Loucy (cell line): ENCODE data around the gene ATG7.

Experiments
- H2AFZ ChIP-seq: fragments of 200-600 bp; sonication (generic); 2 replicates; pipeline ENCODE4 v1.6.0; 2016; ENCODE audit warnings: antibody characterized with exemption, mild to moderate bottlenecking, low read length, moderate library complexity
- H3F3A ChIP-seq: fragments of 200-600 bp; 2 replicates; pipeline ENCODE4 v1.6.0; 2016; ENCODE audit warnings: antibody characterized with exemption, low read depth, mild to moderate bottlenecking
- H3K27me3 ChIP-seq: fragments of 200-600 bp; sonication (generic); 2 replicates; pipeline ENCODE4 v1.6.1; 2014; ENCODE audit warnings: low read length, mild to moderate bottlenecking; ENCODE audit not compliant: insufficient read depth, poor library complexity, severe bottlenecking
- H3K36me3 ChIP-seq: fragments of 200-600 bp; sonication (generic); 2 replicates; pipeline ENCODE4 v1.6.1; 2016; ENCODE audit warnings: low read length; ENCODE audit not compliant: insufficient read depth
- H3K4me1 ChIP-seq: fragments of 200-600 bp; sonication (generic); 2 replicates; pipeline ENCODE4 v1.5.1; 2014; ENCODE audit warnings: low read length, mild to moderate bottlenecking; ENCODE audit not compliant: insufficient read depth, poor library complexity, severe bottlenecking
- H3K4me2 ChIP-seq: fragments of 200-600 bp; sonication (generic); 2 replicates; pipeline ENCODE4 v1.6.0; 2014; ENCODE audit warnings: antibody characterized with exemption, low read length, low read depth, mild to moderate bottlenecking; ENCODE audit not compliant: poor library complexity, severe bottlenecking
- H3K4me3 ChIP-seq: fragments of 200-600 bp; sonication (generic); 2 replicates; pipeline ENCODE4 v1.5.1; 2014; ENCODE audit warnings: low read length, mild to moderate bottlenecking, mixed read lengths; ENCODE audit not compliant: poor library complexity, severe bottlenecking
- H3K79me2 ChIP-seq: fragments of 200-600 bp; sonication (generic); 2 replicates; pipeline ENCODE4 v1.6.1; 2014; ENCODE audit warnings: low read length; ENCODE audit not compliant: insufficient read depth
- H3K9ac ChIP-seq: fragments of 200-600 bp; sonication (generic); 2 replicates; pipeline ENCODE4 v1.6.0; 2014; ENCODE audit warnings: mild to moderate bottlenecking, low read depth, low read length, moderate library complexity; ENCODE audit not compliant: poor library complexity, severe bottlenecking
- H3K9me2 ChIP-seq: fragments of 200-600 bp; sonication (generic); replicated peaks from 2 replicates; pipeline ENCODE4 v1.6.1; 2016; ENCODE audit warnings: low read depth, low read length, mixed read lengths
- H3K9me3 ChIP-seq: fragments of 200-600 bp; sonication (generic); 2 replicates; pipeline ENCODE4 v1.6.1; 2014; ENCODE audit warnings: mild to moderate bottlenecking, antibody characterized with exemption, low read length, low read depth; ENCODE audit not compliant: insufficient read depth
- H4K20me1 ChIP-seq: fragments of 200-600 bp; sonication (generic); 2 replicates; pipeline ENCODE4 v1.6.0; 2014; ENCODE audit warnings: antibody characterized with exemption, low read length, mild to moderate bottlenecking; ENCODE audit not compliant: insufficient read depth, poor library complexity, severe bottlenecking
- EZH2phosphoT487 ChIP-seq: fragments of 200-600 bp; IDR thresholded peaks from 2 replicates; pipeline ENCODE4 v1.6.1; 2018; ENCODE audit warnings: antibody characterized with exemption, mild to moderate bottlenecking, moderate library complexity, borderline replicate concordance
- TF ChIP-seq, protein P1 (sequence below): fragments of 200-600 bp; sonication (generic); conservative IDR thresholded peaks from 2 replicates; pipeline ENCODE4 v1.5.1; 2014; ENCODE audit warnings: mild to moderate bottlenecking, antibody characterized with exemption, low read length

Gene ATG7

GRCh38 chr3:11370966-11371365 is 98.8 kb downstream of the ATG7 start:
- H3K9ac ChIP-seq: no peak overlapping the region
- no peaks in the 10 kb centered on the region for H4K20me1 ChIP-seq
- H3K4me1 ChIP-seq: peaks cover 7% of the 10 kb centered on the region
- no peaks in the 10 kb centered on the region for H3K27me3 ChIP-seq
- H3K4me3 ChIP-seq: no peak overlapping the region
- no peaks in the 10 kb centered on the region for H3K9me2 ChIP-seq
- no peaks in the 10 kb centered on the region for H3K36me3 ChIP-seq
- no peaks in the 10 kb centered on the region for H3K79me2 ChIP-seq
- no peak overlapping the region for H2AFZ ChIP-seq
- no peaks in the 10 kb centered on the region for H3F3A ChIP-seq
- no peaks in the 10 kb centered on the region for H3K9me3 ChIP-seq
- TF ChIP-seq, protein P1, sequence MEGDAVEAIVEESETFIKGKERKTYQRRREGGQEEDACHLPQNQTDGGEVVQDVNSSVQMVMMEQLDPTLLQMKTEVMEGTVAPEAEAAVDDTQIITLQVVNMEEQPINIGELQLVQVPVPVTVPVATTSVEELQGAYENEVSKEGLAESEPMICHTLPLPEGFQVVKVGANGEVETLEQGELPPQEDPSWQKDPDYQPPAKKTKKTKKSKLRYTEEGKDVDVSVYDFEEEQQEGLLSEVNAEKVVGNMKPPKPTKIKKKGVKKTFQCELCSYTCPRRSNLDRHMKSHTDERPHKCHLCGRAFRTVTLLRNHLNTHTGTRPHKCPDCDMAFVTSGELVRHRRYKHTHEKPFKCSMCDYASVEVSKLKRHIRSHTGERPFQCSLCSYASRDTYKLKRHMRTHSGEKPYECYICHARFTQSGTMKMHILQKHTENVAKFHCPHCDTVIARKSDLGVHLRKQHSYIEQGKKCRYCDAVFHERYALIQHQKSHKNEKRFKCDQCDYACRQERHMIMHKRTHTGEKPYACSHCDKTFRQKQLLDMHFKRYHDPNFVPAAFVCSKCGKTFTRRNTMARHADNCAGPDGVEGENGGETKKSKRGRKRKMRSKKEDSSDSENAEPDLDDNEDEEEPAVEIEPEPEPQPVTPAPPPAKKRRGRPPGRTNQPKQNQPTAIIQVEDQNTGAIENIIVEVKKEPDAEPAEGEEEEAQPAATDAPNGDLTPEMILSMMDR: no peak
- no peak for TF ChIP-seq EZH2phosphoT487
- no peak overlapping the region for H3K4me2 ChIP-seq

DNA sequence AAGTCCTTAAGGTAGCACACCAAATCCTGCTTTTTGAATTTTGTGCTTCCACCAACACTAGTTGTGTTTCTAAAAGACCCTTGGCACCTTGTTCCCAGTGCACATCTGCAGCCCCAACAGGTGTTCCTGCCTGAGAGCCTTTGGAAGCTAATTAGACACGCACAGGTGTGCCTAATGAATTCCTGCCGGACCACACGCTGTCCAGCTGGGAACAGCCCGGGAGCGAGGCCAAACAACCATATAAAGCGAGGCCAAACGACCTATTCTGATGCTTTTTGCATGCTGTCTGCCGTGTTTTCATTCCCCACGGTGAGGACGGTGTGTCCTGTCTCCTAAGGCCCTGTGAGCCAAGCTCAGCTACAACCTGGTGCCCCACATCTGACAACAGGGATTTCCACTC is 99.5 kb downstream of the ATG7 start:
- Histone ChIP-seq H3K4me2 (no peak overlapping the region), H2AFZ (no peak overlapping the region), H3K9ac (no peak overlapping the region), H3K4me1 (peaks cover 1% of the 10 kb centered on the region), H3K4me3 (no peak overlapping the region), H3K79me2 (no peaks in the 10 kb centered on the region), H4K20me1 (no peaks in the 10 kb centered on the region), H3K36me3 (no peaks in the 10 kb centered on the region), H3K9me3 (no peaks in the 10 kb centered on the region), H3F3A (no peaks in the 10 kb centered on the region), H3K9me2 (no peaks in the 10 kb centered on the region), H3K27me3 (no peaks in the 10 kb centered on the region)
- TF ChIP-seq, protein P1: no peak
- no peak for TF ChIP-seq EZH2phosphoT487

DNA sequence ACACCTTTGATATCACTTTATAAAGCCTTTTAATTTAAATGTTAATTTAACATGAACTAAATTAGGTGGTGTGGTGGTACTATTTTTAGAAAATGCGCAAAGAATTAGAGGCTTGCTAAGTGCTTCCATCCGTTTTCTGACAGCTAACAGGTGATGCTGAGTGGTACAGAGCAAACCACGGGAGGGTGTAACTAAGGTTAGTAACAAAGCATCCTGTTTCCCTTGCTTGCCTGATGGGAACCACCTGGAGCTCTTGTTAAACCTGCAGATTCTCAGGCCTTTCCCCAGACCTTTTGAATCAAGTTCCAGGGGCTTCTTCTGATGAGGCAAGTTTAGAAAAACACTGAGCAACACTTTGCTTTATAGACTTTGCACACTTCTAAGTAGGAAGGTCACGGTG is 101.0 kb downstream of the ATG7 start:
- no peaks in the 10 kb centered on the region for H3K9me2 ChIP-seq
- H3K9me3 ChIP-seq: no peaks in the 10 kb centered on the region
- H3K4me3 ChIP-seq: no peak overlapping the region
- no peaks in the 10 kb centered on the region for H3K79me2 ChIP-seq
- no peaks in the 10 kb centered on the region for H3K36me3 ChIP-seq
- no peak overlapping the region for H3K9ac ChIP-seq
- H3F3A ChIP-seq: no peaks in the 10 kb centered on the region
- no peaks in the 10 kb centered on the region for H3K27me3 ChIP-seq
- TF ChIP-seq, protein P1: no peak
- no peaks in the 10 kb centered on the region for H3K4me1 ChIP-seq
- no peaks in the 10 kb centered on the region for H4K20me1 ChIP-seq
- H2AFZ ChIP-seq: no peak overlapping the region
- H3K4me2 ChIP-seq: no peak overlapping the region
